HG03521 (cell line): Measurements from ENCODE around the gene USP37.
"Not testable (repeated sequence)": the region's sequence is repeated elsewhere in the genome, so short reads cannot be mapped to it uniquely, and the experiment has no call there.

Source experiments
- ATAC-seq: cut with Tn5 transposase; IDR thresholded peaks from one replicate; pipeline ENCODE4 v1.9.1; 2021; ENCODE audit warnings: mild to moderate bottlenecking, moderate library complexity; ENCODE audit not compliant: unreplicated experiment

The USP37 gene

GRCh38 chr2:218557941-218558340 lies 10.2 kb downstream of the USP37 start:
- ATAC-seq = no peak

- ATAC-seq = no peak
These were observed 12.6 kb downstream of the USP37 start for GRCh38 chr2:218555527-218555926.

DNA sequence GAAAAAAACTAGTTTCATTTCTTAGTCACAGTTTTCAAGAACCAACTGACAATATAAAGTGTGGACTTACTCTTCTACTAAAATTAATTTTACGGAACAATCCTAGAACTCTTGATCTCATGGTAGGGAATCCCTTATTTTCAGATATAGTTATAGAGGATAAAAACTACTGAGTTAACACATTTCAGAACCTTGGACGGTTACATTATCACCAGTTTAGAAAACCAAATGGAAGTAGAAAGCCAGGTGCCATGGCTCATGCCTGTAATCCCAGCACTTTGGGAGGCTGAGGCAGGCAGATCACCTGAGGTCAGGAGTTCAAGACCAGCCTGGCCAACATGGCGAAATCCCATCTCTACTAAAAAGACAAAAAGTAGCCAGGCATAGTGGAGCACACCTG lies 13.9 kb downstream of the USP37 start:
- not testable (repeated sequence) for ATAC-seq

DNA sequence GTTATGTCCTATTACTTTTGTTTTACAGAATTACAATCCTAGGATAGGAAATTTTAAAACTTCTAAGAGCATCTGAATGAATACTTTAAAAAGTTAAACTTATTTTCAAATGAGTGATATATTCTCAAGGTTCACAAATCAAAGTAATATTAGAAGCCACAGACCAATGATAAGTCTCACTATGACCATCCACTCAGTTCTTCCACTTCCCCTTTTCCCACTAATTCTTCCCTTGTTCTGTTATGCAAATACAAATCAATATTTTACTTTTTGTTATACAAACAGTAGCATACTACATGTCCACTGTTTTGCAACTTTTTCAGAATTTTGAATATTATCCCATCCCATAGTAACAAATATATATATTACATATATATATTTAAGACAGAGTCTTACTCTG lies 20.2 kb downstream of the USP37 start:
- no peak for ATAC-seq

GRCh38 chr2:218547511-218547910 lies 20.6 kb downstream of the USP37 start:
- no peak for ATAC-seq

GRCh38 chr2:218546012-218546411 lies 22.1 kb downstream of the USP37 start:
- ATAC-seq = no peak

- no peak for ATAC-seq
These were observed 28.1 kb downstream of the USP37 start for GRCh38 chr2:218540015-218540414.

GRCh38 chr2:218536804-218537494 lies 31.2 kb downstream of the USP37 start:
- no peak for ATAC-seq

DNA sequence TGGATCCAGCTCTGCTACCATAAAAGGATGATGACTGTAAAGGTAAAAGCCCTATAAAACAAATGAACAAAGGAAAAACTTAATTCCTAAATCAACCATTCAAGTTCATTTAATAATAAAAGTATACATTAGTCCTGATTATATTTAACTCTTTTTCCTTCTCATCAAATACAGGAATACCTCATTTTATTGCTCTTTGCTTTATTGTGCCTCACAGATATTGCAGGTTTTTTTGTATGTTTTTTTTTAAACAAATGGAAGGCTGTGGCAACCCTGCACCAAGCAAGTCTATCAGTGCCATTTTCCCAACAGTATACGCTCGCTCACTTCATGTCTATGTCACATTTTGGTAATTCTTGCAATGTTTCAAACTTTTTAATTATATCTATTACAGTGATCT lies 38.2 kb downstream of the USP37 start:
- ATAC-seq = no peak

DNA sequence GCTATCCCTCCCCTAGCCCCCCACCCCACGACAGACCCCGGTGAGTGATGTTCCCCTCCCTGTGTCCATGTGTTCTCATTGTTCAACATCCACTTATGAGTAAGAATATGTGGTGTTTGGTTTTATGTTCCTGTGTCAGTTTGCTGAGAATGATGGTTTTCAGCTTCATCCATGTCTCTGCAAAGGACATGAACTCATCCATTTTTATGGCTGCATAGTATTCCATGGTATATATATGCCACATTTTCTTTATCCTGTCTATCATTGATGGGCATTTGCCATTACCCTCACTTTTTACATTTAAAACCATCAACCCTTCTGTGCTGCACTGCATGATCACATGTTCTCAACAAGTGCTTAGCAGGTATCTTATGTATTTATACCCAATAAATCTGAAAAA lies 39.7 kb downstream of the USP37 start:
- ATAC-seq = not testable (repeated sequence)

DNA sequence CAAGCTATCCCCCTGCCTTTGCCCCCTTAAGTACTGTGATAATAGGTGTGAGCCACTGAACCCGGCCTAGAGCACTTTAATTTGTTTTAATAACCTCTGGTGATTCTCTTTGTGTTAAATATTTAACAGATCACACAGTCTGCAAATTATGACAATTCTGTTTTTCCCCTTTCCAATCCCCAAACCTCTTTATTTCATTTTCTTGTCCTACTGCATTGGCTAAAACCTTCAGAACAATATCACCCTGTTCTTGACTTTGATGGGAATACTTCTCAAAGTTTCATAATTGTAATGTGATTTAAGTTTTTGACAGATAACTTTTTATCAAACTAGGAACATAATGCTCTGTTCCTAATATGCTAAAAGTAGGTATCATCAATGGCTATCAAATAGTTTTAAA lies 44.5 kb downstream of the USP37 start:
- ATAC-seq = no peak

GRCh38 chr2:218518876-218519275 lies 49.3 kb downstream of the USP37 start:
- no peak for ATAC-seq

DNA sequence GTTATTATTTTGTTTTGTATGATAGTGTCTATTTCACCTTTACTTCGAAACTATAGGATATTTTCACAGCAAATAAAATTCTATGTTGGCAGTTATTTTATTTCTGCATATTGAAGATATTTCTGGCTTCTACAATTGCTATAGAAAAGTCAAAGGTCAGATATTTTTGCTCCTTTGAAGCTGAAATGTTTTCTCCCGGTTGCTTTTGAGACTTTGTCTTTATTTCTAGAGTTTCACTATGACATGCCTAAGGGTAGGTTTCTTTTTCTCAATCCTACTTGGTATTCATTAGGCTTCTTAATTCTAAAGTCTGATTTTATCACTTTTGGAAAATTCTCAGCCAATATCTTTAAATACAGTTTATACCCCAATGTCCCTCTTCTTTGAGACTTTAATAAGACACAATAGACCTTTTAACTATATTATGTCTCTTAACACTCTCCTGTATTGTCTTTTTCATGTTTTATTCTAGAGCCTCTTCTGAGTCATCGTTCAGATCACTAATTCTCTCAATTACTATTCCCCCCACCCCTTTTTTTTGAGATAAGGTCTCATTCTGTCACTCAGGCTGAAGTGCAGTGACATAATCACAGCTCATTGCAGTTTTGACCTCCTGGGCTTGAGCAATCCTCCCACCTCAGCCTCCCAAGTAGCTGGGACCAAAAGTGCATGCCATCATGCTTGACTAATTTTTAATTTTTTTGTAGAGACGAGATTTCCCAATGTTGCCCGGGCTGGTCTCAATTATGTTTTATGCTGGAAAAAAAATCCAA lies 50.5 kb downstream of the USP37 start:
- ATAC-seq = no peak

DNA sequence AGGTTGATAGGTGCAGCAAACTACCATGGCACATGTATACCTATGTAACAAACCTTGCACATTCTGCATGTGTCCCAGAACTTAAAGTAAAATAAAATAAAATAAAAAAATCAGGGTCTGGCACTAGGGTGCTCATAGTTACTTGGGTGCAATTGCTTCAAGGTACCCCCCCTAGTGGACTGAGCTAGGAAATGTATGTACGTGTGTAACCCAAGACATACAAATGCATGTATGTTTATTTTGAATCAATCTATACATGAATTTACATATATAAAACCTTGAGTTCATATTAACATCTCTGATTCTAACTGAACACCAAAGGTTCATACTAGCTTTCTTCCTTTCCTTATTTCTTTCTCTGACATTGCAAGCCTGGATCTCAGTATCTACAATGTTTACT lies 51.5 kb downstream of the USP37 start:
- no peak for ATAC-seq

- no peak for ATAC-seq
These were observed 54.5 kb downstream of the USP37 start for GRCh38 chr2:218513676-218514075.

DNA sequence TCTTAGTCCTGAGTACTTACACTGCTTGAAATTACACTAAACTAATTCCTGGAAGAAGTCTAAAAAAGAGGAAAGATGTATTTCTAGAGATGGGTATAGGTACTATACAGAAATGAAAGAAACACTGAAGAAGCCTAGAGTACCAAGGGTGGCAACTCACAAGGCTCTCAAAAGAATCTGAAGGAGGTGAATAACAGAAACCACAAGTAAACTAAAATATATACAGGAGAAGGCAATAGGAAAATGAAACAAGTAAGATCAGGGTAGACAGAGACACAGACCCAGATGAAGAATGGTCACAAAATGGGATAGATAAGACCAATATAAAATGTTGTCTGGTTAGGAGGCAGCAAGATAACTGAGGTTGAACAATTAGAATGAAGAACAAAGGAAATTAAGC lies 59.9 kb downstream of the USP37 start:
- no peak for ATAC-seq

DNA sequence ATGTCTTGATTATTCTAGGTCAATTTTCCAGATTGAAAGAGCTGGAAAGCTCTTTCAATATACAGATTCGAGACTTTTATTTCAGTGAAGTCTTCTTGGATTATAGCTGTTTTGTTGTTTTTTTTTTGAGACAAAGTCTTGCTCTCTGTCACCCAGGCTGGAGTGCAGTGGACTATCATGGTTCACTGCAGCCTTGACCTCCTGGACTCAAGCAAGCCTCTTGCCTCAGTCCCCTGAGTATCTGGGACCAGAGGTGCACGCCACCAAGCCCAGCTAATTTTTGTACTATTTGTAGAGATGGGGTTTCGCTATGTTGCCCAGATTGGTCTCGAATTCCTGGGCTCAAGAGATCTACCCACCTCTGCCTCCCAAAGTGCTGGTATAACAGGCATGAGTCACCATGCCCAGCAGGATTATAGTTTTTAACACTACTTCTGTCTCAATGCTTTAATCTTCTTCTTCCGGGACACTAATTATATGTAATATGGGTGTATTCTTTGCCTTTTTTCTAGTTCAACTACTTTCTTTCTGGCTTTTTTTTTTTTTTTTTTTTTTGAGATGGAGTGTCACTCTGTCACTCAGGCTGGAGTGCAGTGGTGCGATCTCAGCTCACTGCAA lies 62.3 kb downstream of the USP37 start:
- ATAC-seq = no peak

DNA sequence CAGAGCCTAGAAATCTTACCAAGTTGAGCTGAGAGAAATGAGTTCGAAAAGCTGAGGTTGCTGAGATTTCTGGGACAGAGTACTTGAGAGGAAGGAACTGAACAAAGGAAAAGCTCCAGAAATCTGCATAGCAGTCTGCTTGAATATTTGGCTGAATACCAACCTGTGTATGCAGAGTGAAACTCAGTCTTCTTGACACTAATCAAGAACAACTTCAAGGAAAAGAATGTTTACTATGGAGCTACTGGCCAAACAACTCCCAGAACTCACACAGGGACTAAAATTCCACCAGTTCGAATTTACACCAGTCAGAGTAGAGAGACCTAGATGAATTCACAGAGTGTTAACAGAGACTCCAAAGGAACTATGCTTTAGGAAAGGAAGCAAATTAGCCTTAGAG lies 66.5 kb downstream of the USP37 start:
- ATAC-seq = no peak

- no peak for ATAC-seq
These were observed 67.6 kb downstream of the USP37 start for GRCh38 chr2:218500501-218501060.

- ATAC-seq = no peak
These were observed 82.0 kb downstream of the USP37 start for GRCh38 chr2:218485986-218486667.

DNA sequence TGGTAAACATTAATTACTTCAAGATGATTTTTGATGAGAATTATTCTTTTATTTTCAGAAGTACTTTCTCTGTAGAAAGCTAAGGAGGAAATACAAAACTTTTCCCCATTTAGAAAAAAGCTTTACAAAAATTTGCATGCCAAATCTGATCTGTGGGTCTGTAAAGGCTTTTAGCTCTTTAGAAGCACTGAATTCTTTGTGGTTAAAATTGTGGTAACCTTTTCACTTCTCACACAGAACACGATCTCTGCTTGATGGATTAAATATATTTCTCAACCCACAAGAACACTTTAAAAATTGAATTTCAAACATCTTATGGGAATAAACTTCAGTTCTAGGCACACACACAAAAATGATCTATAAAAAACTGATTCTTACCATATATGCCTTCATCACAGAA lies 85.5 kb downstream of the USP37 start:
- ATAC-seq = no peak
